ENCODE data around the gene AGPAT4. TPM values are rescaled to one million over a fixed set of nuclear protein-coding genes. Genes with fewer than 3 reads are reported as not detected.

The AGPAT4 gene
- total and polyA plus RNA-seq, 2 experiments from 2014 or later: 3.0 to 3.9 TPM

GRCh38 chr6:161217628-161218027 is 56.2 kb downstream of the AGPAT4 start:
- DNase-seq: no peak
- in situ Hi-C loops (cut with MboI): no loop called here
- Histone ChIP-seq H3K27me3 (replicated peaks; ENCODE audit: insufficient read depth) (no peaks in the 10 kb centered on the region), H3K27ac (no peak overlapping the region), H3K9me3 (ENCODE audit: low read depth) (no peaks in the 10 kb centered on the region), H3K4me1 (ENCODE audit: insufficient read depth) (peaks cover 16% of the 10 kb centered on the region), H3K4me2 (ENCODE audit: unreplicated experiment) (no peak overlapping the region), H2AFZ (no peak overlapping the region), H3K79me2 (ENCODE audit: insufficient read depth) (peaks cover 18% of the 10 kb centered on the region), H3K4me3 (no peak overlapping the region), H4K20me1 (ENCODE audit: insufficient read depth) (no peaks in the 10 kb centered on the region), H3K9me2 (ENCODE audit: insufficient read depth) (no peaks in the 10 kb centered on the region), H3K9ac (no peak overlapping the region), H3F3A (ENCODE audit: insufficient read depth) (peaks cover 17% of the 10 kb centered on the region), H3K36me3 (ENCODE audit: low read depth) (no peaks in the 10 kb centered on the region)
- 96 to 98% methylated on average over 5 of the region's 5 CpGs for WGBS, 2 experiments (ENCODE audit: low coverage in 1 of 2, low lambda C conversion rate in 2 of 2, missing lambda C conversion rate in 2 of 2)
- TF ChIP-seq EZH2 (IDR thresholded peaks at IDR 0.05; ENCODE audit: insufficient read depth, poor library complexity, severe bottlenecking): no peak
- no peak for TF ChIP-seq EZH2phosphoT487 (IDR thresholded peaks at IDR 0.05; ENCODE audit: insufficient read depth, low read depth)

DNA sequence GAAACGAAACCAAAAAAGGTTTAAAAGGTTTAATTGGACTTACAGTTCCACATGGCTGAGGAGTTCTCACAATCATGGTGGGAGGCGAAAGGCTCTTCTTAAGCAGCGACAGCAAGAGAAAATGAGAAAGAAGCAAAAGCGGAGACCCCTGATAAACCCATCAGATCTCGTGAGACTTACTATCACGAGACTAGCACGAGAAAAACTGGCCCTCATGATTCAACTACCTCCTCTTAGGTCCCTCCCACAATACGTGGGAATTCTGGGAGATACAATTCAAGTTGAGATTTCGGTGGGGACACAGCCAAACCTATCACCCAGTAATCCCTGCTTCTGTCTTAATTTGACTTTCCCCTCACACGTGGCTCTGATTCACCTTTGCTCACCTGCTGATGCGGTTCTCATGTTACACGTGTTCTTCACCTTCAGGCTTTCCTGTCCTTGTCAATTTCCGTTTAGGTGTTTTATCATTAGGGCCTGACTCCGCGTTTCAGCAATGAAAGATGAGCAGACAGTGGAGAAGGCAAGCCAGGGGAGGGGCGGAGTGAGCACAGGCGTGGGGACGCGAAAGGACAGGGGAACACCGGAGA is 57.1 kb downstream of the AGPAT4 start:
- Histone ChIP-seq H3K27ac (no peak overlapping the region), H3K79me2 (ENCODE audit: insufficient read depth) (peaks cover 27% of the 10 kb centered on the region), H3K9me2 (ENCODE audit: insufficient read depth) (no peaks in the 10 kb centered on the region), H3K9ac (no peak overlapping the region), H3K4me1 (ENCODE audit: insufficient read depth) (peaks cover 16% of the 10 kb centered on the region), H2AFZ (no peak overlapping the region), H3F3A (ENCODE audit: insufficient read depth) (peaks cover 17% of the 10 kb centered on the region), H3K27me3 (replicated peaks; ENCODE audit: insufficient read depth) (no peaks in the 10 kb centered on the region), H3K36me3 (ENCODE audit: low read depth) (no peaks in the 10 kb centered on the region), H3K9me3 (ENCODE audit: low read depth) (no peaks in the 10 kb centered on the region), H3K4me2 (ENCODE audit: unreplicated experiment) (no peak overlapping the region), H3K4me3 (no peak overlapping the region), H4K20me1 (ENCODE audit: insufficient read depth) (no peaks in the 10 kb centered on the region)
- no peak for TF ChIP-seq EZH2phosphoT487 (IDR thresholded peaks at IDR 0.05; ENCODE audit: insufficient read depth, low read depth)
- no peak for TF ChIP-seq EZH2 (IDR thresholded peaks at IDR 0.05; ENCODE audit: insufficient read depth, poor library complexity, severe bottlenecking)
- 97% methylated on average over 20 of the region's 20 CpGs for WGBS, 2 experiments (ENCODE audit: low coverage in 1 of 2, low lambda C conversion rate in 2 of 2, missing lambda C conversion rate in 2 of 2)
- no peak for DNase-seq
- in situ Hi-C loops (cut with MboI): no loop called here

DNA sequence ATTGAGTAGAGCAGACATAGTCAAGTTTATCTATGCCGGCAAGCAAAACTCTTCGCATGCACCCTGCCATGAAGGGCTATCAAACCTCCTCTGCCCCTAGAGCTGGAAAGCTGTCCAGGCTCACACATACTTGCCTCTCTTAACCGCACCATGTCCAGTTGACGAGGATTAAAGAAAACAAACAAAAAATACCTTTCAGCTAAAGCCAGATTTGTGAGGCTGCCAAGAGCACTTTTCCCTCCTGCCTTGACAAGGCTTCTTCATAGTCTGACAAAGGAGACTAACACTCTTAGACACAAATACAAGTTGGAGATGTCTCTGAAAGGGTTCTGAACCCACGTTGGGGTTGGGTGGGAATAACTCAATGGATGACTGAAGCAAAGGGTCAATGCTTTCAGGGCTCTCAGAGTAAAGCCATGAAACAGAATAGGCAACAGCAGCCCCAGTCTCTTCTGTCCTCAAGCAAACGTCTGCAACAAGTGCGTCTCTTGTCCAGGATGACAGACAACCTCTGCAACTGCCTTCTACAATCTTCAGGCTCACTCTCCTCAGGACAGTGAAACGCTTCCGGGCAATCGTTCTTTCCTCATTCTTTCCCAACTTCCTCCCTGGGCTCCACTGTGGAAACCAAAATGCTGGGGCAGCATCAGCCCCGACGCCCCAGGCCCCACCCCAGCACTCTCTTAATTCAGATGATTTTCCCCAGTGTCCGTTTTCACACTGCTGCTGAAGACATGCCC is 57.8 kb downstream of the AGPAT4 start:
- no peak for TF ChIP-seq EZH2 (IDR thresholded peaks at IDR 0.05; ENCODE audit: insufficient read depth, poor library complexity, severe bottlenecking)
- Histone ChIP-seq H3K4me2 (ENCODE audit: unreplicated experiment) (peak overlapping the region; percentile 50), H3K36me3 (ENCODE audit: low read depth) (no peaks in the 10 kb centered on the region), H3K9me2 (ENCODE audit: insufficient read depth) (no peaks in the 10 kb centered on the region), H3K9me3 (ENCODE audit: low read depth) (no peaks in the 10 kb centered on the region), H3K27ac (peak overlapping the region; percentile 98), H3K4me1 (ENCODE audit: insufficient read depth) (peaks cover 16% of the 10 kb centered on the region), H3F3A (ENCODE audit: insufficient read depth) (peaks cover 17% of the 10 kb centered on the region), H3K9ac (peak overlapping the region; percentile 83), H3K4me3 (no peak overlapping the region), H3K27me3 (replicated peaks; ENCODE audit: insufficient read depth) (no peaks in the 10 kb centered on the region), H4K20me1 (ENCODE audit: insufficient read depth) (no peaks in the 10 kb centered on the region), H3K79me2 (ENCODE audit: insufficient read depth) (peaks cover 32% of the 10 kb centered on the region), H2AFZ (no peak overlapping the region)
- in situ Hi-C loops (cut with MboI): no loop called here
- 97 to 98% methylated on average over 12 to 13 of the region's 13 CpGs for WGBS, 2 experiments (ENCODE audit: low coverage in 1 of 2, low lambda C conversion rate in 2 of 2, missing lambda C conversion rate in 2 of 2)
- no peak for DNase-seq

GRCh38 chr6:161215193-161215592 is 58.7 kb downstream of the AGPAT4 start:
- H3K4me1 ChIP-seq (ENCODE audit: insufficient read depth): peaks cover 16% of the 10 kb centered on the region
- peak overlapping the region; percentile 39 for H2AFZ ChIP-seq
- H3K9me3 ChIP-seq (ENCODE audit: low read depth): no peaks in the 10 kb centered on the region
- DNase-seq: peak; percentile 95
- in situ Hi-C loops (cut with MboI): no loop called here
- H3K9me2 ChIP-seq (ENCODE audit: insufficient read depth): no peaks in the 10 kb centered on the region
- H3K9ac ChIP-seq: peak overlapping the region; percentile 83
- no peaks in the 10 kb centered on the region for H3K36me3 ChIP-seq (ENCODE audit: low read depth)
- peak overlapping the region; percentile 50 for H3K4me2 ChIP-seq (ENCODE audit: unreplicated experiment)
- peaks cover 33% of the 10 kb centered on the region for H3K79me2 ChIP-seq (ENCODE audit: insufficient read depth)
- no peak overlapping the region for H3K4me3 ChIP-seq
- peak overlapping the region; percentile 98 for H3K27ac ChIP-seq
- peaks cover 17% of the 10 kb centered on the region for H3F3A ChIP-seq (ENCODE audit: insufficient read depth)
- no peak for TF ChIP-seq EZH2 (IDR thresholded peaks at IDR 0.05; ENCODE audit: insufficient read depth, poor library complexity, severe bottlenecking)
- TF ChIP-seq EZH2phosphoT487 (IDR thresholded peaks at IDR 0.05; ENCODE audit: insufficient read depth, low read depth): no peak
- H4K20me1 ChIP-seq (ENCODE audit: insufficient read depth): no peaks in the 10 kb centered on the region
- no peaks in the 10 kb centered on the region for H3K27me3 ChIP-seq (replicated peaks; ENCODE audit: insufficient read depth)
- 11 to 21% methylated on average over 4 of the region's 4 CpGs for WGBS, 2 experiments (ENCODE audit: low coverage in 1 of 2, low lambda C conversion rate in 2 of 2, missing lambda C conversion rate in 2 of 2)

All from GM23248 (cell line).